ENCODE measurements around the gene TLCD1. TPM values are rescaled to one million over a fixed set of nuclear protein-coding genes. Genes with fewer than 3 reads are reported as not detected.

TLCD1 gene
- total RNA-seq, 6 donors from 2014 or later: 4.1 to 25.8 (median 14.1) TPM

DNA sequence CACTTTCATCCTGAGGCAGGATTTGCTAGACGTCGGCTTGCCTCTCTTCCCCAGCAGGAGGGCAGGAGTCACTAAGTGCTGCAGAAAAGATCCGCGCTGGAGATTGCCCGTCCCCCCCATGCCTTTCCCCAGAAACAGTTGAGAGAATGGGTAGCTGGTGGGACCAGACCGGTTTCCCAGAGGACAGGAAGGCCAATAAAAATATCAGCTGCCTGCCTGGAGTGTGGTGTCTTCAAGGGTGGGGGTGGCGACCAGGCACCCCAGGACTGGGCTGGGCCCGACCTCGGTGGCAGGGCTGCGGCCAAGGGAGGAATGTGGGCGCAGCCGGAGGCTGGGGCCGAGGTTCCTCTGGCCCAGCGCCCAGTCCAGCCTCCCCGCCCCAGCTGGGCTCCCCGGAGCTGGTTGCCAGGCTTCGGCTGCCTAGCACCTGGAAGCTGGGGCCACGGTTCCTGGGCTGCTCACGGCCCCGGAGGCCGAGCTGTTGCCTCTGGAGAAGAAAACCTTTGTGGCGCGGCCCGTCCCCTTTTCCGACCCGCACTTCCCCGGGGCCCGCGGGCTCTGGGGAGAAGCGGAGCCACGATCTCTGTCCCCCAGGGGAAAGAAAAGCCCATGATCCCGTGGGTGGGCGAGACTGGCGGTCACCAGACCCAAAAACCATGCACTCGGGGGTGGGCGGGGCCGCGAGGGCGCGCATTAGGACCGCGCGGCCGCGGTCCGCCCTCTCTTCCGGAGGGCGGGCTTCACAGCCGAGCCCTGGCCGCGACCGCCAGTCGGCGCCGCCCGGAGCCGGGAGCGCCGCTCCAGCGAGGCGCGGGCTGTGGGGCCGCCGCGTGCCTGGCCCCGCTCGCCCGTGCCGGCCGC, 17.4 kb upstream of the TLCD1 start, which contains the start of gene TRAF4:
Gene TRAF4, plus strand, starts transcription at position 769 of the 861 bp plus-strand sequence. CDS start 102 bp downstream, outside the sequence.
- peak; percentile 84 to 97 for DNase-seq
- peak; percentile 83 to 93 for ATAC-seq (ENCODE audit: low FRiP score in 2 of 2)
- WGBS, 2 donors: 2 to 12% methylated on average over 13 of the region's 70 CpGs
- peak within 1 kb of the TSS; percentile 58 to 91 (median 88) for H3K4me3 ChIP-seq
- TF ChIP-seq EP300 (IDR thresholded peaks at IDR 0.05) (no peak), POLR2AphosphoS5 (IDR thresholded peaks at IDR 0.05) (peak; percentile 29 to 76), CTCF (IDR thresholded peaks at IDR 0.05) (peak in 5 of 6 experiments; percentile 23 to 77 (median 70)), POLR2A (IDR thresholded peaks at IDR 0.05) (peak in 3 of 4 donors; percentile 81 to 97 (median 94))
- peaks cover 41 to 72% (median 57%) of the 10 kb centered on the region in 4 donors for H3K4me1 ChIP-seq
- H3K9me3 ChIP-seq: no peaks in the 10 kb centered on the region
- H3K27me3 ChIP-seq: no peaks in the 10 kb centered on the region
- peaks cover 0 to 13% (median 11%) of the 10 kb centered on the region in 4 donors for H3K36me3 ChIP-seq
- H3K27ac ChIP-seq: peak within 1 kb of the TSS; percentile 92 to 98 (median 96)

GRCh38 chr17:28741358-28742349, 15.6 kb upstream of the TLCD1 start:
- DNase-seq (no peak), ATAC-seq (ENCODE audit: low FRiP score in 2 of 2) (no peak)
- Histone ChIP-seq H3K36me3 (no peaks in the 10 kb centered on the region), H3K4me1 (peaks cover 24 to 53% (median 40%) of the 10 kb centered on the region in 4 donors), H3K27me3 (no peaks in the 10 kb centered on the region), H3K4me3 (no peak overlapping the region), H3K9me3 (no peaks in the 10 kb centered on the region), H3K27ac (peak overlapping the region in 3 of 4 donors; percentile 3 to 97 (median 95))
- TF ChIP-seq POLR2A (IDR thresholded peaks at IDR 0.05): no peak
- TF ChIP-seq POLR2AphosphoS5 (IDR thresholded peaks at IDR 0.05): no peak
- no peak for TF ChIP-seq CTCF (IDR thresholded peaks at IDR 0.05)
- no peak for TF ChIP-seq EP300 (IDR thresholded peaks at IDR 0.05)
- 70 to 74% methylated on average over 19 of the region's 19 CpGs for WGBS, 2 donors

DNA sequence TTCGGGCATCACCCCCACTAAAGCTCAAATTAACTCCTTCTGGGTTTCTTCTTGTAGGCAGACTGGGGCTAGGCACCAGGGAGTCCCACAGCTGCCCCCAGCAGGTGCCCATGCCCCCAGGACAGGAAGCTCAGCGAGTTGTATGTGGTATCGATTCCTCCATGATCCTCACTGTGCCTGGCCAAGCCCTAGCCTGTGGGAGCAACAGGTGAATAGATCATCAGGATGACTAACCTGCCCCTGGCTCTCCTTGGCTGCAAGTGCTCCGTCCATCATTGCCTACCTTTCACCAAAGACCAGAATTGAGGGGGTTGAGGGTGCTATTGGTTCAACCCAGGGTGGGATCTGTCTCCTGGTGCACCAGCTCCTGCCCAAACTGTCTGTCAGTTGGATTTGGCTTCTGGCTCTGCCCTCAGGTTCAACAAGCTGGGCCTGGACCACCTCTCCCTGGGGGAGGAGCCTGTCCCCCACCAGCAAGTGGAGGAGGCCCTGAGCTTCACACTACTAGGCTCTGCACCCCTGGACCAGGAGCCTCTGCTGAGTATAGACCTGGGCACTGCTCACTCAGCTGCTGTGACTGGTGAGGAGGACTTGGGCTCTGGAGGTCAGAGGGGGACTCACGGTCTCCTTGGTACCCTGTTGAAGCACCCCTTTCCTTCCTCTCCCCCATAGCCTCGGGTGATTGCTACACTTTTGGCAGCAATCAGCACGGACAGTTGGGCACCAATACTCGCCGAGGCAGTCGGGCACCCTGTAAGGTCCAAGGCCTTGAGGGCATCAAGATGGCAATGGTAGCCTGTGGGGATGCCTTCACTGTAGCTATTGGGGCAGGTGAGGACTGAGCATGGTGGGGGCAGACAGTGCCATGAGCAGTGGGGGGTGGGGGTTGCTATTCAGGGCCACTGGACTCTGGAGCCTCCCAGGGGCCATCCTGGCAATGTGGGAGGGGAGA, 14.6 kb upstream of the TLCD1 start:
- Histone ChIP-seq H3K4me3 (no peak overlapping the region), H3K27ac (peak overlapping the region in 1 of 4 donors; percentile 35), H3K27me3 (no peaks in the 10 kb centered on the region), H3K36me3 (no peaks in the 10 kb centered on the region), H3K9me3 (no peaks in the 10 kb centered on the region), H3K4me1 (peaks cover 14 to 44% (median 30%) of the 10 kb centered on the region in 4 donors)
- ATAC-seq (ENCODE audit: low FRiP score in 2 of 2): no peak
- WGBS, 2 donors: 74 to 85% methylated on average over 6 to 10 of the region's 10 CpGs
- no peak for TF ChIP-seq POLR2AphosphoS5 (IDR thresholded peaks at IDR 0.05)
- TF ChIP-seq EP300 (IDR thresholded peaks at IDR 0.05): no peak
- TF ChIP-seq CTCF (IDR thresholded peaks at IDR 0.05): no peak
- no peak for TF ChIP-seq POLR2A (IDR thresholded peaks at IDR 0.05)
- DNase-seq: no peak

Data from upper lobe of left lung (tissue), 6 donors.